Tongue (tissue), 2 donors: ENCODE data around the gene API5. TPM values are rescaled to one million over a fixed set of nuclear protein-coding genes. Genes with fewer than 3 reads are reported as not detected.
"Not testable (repeated sequence)": the region's sequence is repeated elsewhere in the genome, so short reads cannot be mapped to it uniquely, and the experiment has no call there.

Source experiments
- DNase-seq: peaks from one replicate; pipeline ENCODE4 v3.0.0-alpha.2; 2015
- total RNA-seq: library from RNA; depleted of rRNA; stranded (reverse); fragments of >200 nt; gene quantifications from one replicate; pipeline ENCODE4 v1.2.3, GENCODE V29; 2014

The API5 gene
- 126 TPM for total RNA-seq

GRCh38 chr11:43311791-43312607, at the start of gene API5:
Gene API5, plus strand, starts transcription at chr11:43311996. Its CDS starts 132 bp downstream, at chr11:43312128.
- DNase-seq, result peak; percentile 98

- peak; percentile 65 for DNase-seq
Measured at GRCh38 chr11:43267856-43268580, 43.8 kb upstream of the API5 start.

GRCh38 chr11:43268786-43269185, 43.0 kb upstream of the API5 start:
- no peak for DNase-seq

GRCh38 chr11:43269254-43269918, 42.4 kb upstream of the API5 start:
- DNase-seq, result peak; percentile 56

- no peak for DNase-seq
Measured at GRCh38 chr11:43270468-43270867, 41.3 kb upstream of the API5 start.

- DNase-seq, result peak; percentile 69
Measured at GRCh38 chr11:43278193-43278956, 33.4 kb upstream of the API5 start.

- peak; percentile 68 for DNase-seq
Measured at GRCh38 chr11:43282607-43283440, 29.0 kb upstream of the API5 start.

- DNase-seq, result no peak
Measured at GRCh38 chr11:43285826-43286225, 26.0 kb upstream of the API5 start.

GRCh38 chr11:43289368-43289767, 22.4 kb upstream of the API5 start:
- DNase-seq, result no peak

- DNase-seq, result no peak
Measured at GRCh38 chr11:43298397-43298796, 13.4 kb upstream of the API5 start.

- no peak for DNase-seq
Measured at GRCh38 chr11:43315966-43316365, 4.2 kb downstream of the API5 start.

- DNase-seq, result no peak
Measured at GRCh38 chr11:43316451-43316850, 4.7 kb downstream of the API5 start.

- DNase-seq, result no peak
Measured at GRCh38 chr11:43327987-43328386, 16.2 kb downstream of the API5 start.

GRCh38 chr11:43328482-43328881, 16.7 kb downstream of the API5 start:
- DNase-seq, result no peak

GRCh38 chr11:43341159-43341558, 29.4 kb downstream of the API5 start:
- DNase-seq, result no peak

- not testable (repeated sequence) for DNase-seq
Measured at GRCh38 chr11:43351426-43351825, 39.6 kb downstream of the API5 start.

GRCh38 chr11:43354311-43354710, 42.5 kb downstream of the API5 start:
- no peak for DNase-seq

GRCh38 chr11:43356336-43356735, 44.5 kb downstream of the API5 start:
- DNase-seq, result no peak

GRCh38 chr11:43358279-43358800, 46.5 kb downstream of the API5 start:
- no peak for DNase-seq

- peak; percentile 97 for DNase-seq
Measured at GRCh38 chr11:43358801-43359421, 47.1 kb downstream of the API5 start, which contains the start of gene TTC17. Gene TTC17, plus strand, starts transcription at chr11:43358920. Its CDS starts 35 bp downstream, at chr11:43358955.
